GM21360 (cell line): ENCODE data around the gene CDK2AP2.
"Not testable (repeated sequence)": the region's sequence is repeated elsewhere in the genome, so short reads cannot be mapped to it uniquely, and the experiment has no call there.

Experiments
- ATAC-seq: cut with Tn5 transposase; IDR thresholded peaks from one replicate; pipeline ENCODE4 v1.9.1; 2021; ENCODE audit warnings: mild to moderate bottlenecking, moderate library complexity; ENCODE audit not compliant: unreplicated experiment

Gene CDK2AP2

DNA sequence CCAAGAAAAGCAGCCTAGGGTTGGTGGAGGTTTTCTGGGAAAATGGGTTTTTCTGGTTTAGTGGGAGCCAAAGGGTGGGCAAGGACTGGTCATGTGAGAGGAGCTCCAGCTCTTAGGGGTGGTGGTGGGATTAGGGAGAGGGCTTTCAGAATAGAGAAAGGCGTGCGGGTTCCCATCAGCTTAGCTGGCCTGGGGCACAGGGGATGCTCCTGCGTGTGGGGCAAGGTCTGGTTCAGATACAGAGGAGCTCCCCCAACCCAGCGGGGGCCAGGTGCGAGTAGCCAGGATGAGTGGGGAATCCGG lies 39.6 kb downstream of the CDK2AP2 start:
- ATAC-seq, result no peak

DNA sequence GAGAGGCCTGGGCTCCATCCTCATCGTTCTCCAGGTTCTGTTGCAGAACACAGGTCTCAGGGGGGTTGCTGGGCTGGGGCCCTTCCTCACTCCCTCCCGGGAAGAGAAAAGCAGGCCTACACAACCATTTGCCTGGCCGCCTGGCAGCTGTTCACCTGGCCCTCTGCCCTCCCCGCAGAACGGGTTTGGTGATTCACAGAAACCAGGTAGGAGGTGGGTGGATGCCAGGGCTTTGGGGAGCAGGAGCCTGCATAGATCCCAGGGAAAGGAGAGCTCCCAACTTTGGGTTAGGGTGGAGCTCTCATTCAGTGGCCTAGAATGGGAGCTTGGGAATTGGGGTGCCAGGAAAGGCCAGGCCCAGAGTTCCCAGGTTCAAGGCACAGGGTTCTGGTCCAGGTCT lies 39.9 kb downstream of the CDK2AP2 start:
- ATAC-seq, result no peak

DNA sequence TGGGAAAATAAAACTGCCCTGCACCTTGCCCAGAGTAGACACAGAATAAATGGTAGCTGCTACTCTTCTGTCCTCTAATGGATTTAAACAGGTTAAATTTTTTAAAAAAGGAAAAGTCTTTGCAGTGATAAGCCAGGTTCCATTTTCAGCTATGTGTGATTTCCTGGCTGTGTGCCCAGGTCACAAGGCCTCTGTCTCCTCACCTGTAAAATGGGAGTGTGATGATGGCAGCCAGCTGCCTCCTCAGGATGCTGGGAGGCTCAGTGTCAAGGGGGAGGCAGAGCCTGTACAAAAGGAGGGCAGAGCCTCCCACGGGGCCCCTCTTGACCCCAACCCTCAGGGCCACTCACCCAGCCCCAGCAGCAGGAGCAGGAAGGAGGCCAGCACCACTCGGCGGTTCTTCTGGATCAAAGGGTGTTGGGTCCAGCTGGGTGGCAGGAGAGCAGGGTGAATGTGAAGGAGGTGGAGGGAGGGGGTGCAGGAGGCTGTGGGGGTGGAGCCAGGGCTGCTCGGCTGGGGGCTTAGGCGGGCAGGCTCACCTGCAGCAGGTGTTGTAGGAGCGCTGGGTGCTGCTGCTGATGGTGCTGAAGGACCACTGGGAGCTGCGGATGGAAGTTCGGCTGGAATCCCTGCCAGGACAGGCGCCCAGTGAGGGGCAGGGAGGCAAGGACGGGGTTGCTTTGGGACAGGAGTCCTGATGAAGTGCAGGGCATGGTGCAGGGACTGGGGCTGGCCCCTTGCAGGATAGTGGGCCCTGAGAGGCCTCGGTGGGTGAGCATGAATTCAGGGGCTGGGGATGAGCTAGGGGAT lies 40.8 kb downstream of the CDK2AP2 start:
- ATAC-seq, result no peak

DNA sequence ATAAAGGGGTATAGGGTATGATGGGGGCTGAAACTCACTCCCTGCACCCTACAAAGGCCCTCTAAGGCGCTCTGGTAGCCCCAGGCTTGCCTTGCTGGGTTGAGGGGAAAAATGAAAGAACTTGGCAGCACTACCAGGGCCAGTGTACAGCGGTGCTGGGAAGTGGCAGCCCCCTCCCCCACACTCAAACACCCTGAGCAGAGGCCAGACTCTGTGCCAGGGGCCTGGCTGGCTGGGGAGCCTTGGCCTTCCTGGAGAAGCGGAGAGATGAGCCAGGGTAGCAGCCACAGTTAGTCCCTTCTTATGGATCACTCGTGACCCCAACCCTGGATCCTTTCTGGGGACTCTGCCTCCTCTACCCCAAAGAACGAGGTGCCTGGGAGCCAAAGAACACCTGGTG lies 41.6 kb downstream of the CDK2AP2 start:
- no peak for ATAC-seq

DNA sequence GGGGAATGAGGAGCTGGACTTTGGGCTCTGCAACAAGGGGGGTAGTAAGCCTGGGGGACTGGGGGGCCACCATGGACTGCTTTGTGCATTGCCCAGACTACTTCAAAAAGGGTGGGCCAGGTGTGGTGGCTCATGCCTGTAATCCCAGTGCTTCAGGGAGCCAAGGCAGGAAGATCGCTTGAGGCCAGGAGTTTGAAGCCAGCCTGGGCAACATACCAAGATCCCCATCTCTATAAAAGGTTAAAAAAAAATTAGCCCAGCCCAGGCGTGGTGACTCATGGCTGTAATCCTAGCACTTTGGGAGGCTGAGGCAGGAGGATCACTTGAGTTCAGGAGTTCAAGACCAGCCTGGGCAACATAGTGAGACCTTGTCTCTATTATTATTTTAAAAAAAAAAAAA lies 42.4 kb downstream of the CDK2AP2 start:
- ATAC-seq, result not testable (repeated sequence)

DNA sequence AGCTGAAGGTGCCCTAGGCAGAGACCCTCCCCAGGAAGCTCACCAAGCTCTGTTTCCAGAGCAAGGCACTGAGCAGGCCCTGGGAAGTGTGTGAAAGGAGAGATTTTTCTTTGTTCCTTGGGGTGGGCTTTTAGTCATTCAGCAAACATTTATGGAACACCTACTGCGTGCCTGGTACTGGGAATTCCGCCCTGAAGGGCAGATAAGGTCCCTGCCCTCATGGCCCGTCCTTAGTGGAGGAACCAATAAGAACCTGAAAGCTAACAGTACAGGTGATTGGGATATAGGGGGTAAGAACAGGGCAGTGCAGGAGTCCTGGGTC lies 42.8 kb downstream of the CDK2AP2 start:
- ATAC-seq, result no peak

DNA sequence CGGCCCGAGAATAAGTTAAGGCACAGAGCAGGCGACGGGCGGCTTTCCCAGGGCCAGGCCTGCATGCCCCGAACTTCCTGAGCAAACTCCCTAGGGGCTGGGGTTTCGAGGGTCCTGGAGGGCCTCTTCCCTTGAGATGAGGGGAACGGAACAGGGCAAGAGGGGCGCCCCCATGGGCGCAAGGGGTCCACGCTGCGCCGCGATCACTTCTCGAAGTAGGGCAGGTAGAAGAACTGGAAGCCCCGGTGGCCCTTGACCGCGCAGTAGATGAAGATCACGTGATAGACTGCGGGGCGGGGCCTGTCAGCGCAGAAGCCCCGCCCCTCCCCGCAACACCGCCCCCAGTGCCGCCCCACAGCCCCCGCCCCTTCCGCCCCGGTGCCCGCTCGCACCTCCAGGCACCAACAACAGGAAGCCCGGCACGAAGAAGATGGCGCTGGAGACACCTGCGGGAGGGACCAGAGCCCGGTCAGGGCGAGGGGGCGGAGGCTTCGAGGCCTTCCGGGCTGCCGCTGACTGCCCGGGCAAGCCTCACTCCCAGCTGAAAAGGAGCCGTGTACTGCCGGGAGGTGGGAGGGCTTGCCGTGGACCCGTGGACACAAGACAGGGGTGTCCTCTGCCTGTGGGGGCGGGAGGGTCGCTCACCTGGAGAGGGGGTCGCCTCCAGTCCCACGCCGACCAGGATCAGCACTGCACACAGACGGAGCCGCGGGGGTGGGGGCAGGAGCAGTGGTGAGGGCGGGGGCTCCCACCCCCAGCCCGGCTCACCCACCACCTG lies 43.4 kb downstream of the CDK2AP2 start:
- ATAC-seq, result no peak

DNA sequence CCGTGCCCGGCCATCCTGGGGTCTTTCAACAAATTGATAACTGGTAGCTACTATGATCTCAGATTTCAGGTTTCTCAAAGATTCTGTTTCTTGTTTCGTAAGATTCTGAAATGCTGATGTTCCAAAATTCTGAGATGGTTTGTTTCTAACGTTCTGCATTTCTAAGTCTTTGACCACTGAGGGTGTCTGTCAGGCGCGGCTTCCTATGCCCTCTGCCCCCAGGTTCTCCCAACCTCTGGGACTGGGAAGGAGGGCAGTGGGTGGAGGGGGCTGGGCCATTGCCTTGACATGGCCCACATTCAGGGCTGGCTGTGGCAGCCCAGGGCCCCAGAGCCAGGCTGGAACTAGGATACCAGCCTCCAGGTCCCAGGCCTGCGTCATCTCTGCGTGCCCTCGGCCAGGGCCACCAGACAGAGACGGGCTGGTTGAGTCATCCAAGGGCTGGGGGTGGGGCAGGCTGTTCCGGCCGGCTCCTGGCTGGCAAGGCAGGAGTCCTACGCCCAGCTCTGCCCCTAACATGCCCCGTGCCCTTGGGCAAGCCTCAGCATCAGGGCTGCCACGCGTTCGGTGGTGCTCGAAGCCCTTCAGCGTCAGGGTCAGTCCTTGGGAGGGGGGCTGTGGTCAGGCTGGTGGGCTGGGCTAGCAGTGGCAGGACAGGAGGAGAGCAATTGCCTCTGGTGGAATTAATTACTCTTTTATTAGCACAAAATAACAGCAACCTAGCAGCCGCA lies 44.1 kb downstream of the CDK2AP2 start:
- no peak for ATAC-seq

DNA sequence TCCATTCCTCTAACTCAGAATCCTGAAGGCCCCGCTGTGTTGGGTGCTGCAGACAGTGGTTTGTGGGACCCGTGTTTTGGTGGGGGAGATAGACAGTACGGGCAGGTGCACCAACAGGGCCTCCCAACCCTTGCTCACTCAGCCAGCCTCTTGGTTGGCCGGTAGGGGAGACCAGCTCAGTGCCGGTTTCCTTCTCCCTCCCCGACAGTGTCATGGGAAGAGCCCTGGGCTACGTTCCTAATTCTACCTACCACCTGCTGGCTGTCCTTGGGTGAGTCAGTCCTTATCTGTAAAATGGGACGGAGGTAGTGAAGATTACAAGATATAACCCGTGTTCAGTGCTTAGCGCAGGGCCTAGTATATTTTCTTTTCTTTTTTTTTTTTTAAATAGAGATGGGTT lies 44.8 kb downstream of the CDK2AP2 start:
- no peak for ATAC-seq

DNA sequence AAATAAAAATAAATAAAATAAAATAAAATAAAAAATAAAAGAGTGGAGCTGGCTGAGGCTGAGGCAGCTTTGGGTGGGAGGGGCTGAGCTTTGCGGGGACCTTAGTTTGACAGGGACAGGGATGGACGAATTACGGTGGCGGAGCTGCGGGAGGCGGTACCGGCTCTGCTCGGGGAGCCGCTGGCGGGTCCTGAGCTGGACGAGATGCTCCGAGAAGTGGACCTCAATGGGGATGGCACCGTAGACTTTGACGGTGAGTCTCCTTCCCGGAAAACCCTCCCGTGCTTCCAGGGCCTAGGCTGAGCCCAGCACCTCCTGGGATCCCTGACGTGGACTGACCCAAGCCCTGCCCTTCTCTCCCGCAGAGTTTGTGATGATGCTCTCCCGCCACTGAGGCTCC lies 49.7 kb downstream of the CDK2AP2 start:
- no peak for ATAC-seq

DNA sequence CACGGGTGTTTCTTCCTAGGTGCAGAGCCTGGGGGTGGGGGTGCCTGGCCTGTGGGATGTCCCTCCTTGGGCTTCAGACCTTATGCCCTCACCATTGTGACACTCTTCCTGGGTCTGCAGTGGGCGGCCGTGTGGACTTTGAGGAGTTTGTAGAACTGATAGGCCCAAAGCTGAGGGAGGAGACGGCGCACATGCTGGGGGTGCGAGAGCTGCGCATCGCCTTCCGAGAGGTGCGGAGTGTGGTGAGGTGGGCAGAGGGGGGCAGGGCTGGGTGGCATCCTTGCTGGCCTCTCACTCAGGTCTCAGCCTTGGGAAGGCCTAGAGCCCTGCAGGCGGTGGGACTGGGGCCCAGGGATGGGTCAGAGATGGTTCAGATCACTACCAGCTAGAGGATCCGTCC lies 50.5 kb downstream of the CDK2AP2 start:
- ATAC-seq, result no peak
